ENCODE measurements around the gene CASK. TPM values are rescaled to one million over a fixed set of nuclear protein-coding genes. Genes with fewer than 3 reads are reported as not detected.
A peak's percentile ranks its signal among the peaks of the same experiment; 100 is the strongest.

Gene CASK
- total and polyA plus RNA-seq, 9 of the 15 experiments (the other 6 are each of a cell fraction or from before 2014, with no cell fraction given): 1.3 to 7.4 (median 5.2) TPM

DNA sequence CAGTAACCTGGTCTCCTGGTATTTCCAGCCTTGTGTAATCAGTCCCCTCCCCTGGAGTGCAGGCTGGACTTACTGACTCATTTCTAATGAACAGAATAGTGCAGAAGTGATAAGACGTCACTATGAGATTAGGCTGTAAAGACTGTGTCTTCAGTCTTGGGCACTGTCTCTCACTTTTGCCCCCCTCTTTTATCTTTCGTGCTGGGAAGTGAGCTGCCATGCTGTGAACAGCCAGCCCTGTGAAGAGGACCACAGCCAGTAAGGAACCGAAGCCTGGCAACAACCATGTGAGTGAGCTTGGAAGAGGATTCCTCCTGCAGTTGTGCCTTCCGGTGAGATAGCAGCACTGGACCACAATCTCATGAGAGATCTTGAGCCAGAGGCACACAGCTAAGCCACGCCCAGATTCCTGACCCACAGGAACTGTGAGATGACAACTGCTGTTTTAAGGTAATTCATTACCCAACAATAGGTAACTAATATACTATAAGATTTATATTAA is 302.1 kb downstream of the CASK start (continued):
- TF ChIP-seq NFYB (IDR thresholded peaks at IDR 0.05; ENCODE audit: extremely low read depth, insufficient read length): no peak
- no peak for TF ChIP-seq ELF4 (CRISPR knock-in tag; IDR thresholded peaks at IDR 0.05)
- TF ChIP-seq, protein P1, sequence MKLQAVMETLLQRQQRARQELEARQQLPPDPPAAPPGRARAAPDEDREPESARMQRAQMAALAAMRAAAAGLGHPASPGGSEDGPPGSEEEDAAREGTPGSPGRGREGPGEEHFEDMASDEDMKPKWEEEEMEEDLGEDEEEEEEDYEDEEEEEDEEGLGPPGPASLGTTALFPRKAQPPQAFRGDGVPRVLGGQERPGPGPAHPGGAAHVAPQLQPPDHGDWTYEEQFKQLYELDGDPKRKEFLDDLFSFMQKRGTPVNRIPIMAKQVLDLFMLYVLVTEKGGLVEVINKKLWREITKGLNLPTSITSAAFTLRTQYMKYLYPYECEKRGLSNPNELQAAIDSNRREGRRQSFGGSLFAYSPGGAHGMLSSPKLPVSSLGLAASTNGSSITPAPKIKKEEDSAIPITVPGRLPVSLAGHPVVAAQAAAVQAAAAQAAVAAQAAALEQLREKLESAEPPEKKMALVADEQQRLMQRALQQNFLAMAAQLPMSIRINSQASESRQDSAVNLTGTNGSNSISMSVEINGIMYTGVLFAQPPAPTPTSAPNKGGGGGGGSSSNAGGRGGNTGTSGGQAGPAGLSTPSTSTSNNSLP (IDR thresholded peaks at IDR 0.05; ENCODE audit: borderline replicate concordance, low read depth, low read length): 0 out of 2 replicates have a peak, but pooled peaks have one; percentile 35
- TF ChIP-seq ETS2 (tag; IDR thresholded peaks at IDR 0.05; ENCODE audit: borderline replicate concordance, poor library complexity, severe bottlenecking): no peak
- peak; percentile 58; the same call in 1 of the 2 replicates for TF ChIP-seq RNF2 (IDR thresholded peaks at IDR 0.05)
- no peak for TF ChIP-seq CHD4 (IDR thresholded peaks at IDR 0.05; ENCODE audit: insufficient read depth, insufficient replicate concordance, low read depth, low read length, poor library complexity, severe bottlenecking)
- 0 out of 2 replicates have a peak, but pooled peaks have one; percentile 5 for TF ChIP-seq NCOR1 (IDR thresholded peaks at IDR 0.05)
- peak; percentile 24; the same call in 1 of the 2 replicates for TF ChIP-seq CBFA2T3 (IDR thresholded peaks at IDR 0.05)
- TF ChIP-seq SMARCA4 (IDR thresholded peaks at IDR 0.05): peak; percentile 66; the same call in 1 of the 2 replicates
- no peak for TF ChIP-seq CREB1 (IDR thresholded peaks at IDR 0.05)
- TF ChIP-seq CREB1 (CRISPR knock-in tag; IDR thresholded peaks at IDR 0.05): peak; percentile 21; the same call in 1 of the 2 replicates
- TF ChIP-seq ARID1B (IDR thresholded peaks at IDR 0.05): peak; percentile 76
- peak; percentile 43 for TF ChIP-seq MEIS2 (IDR thresholded peaks at IDR 0.05; ENCODE audit: partially characterized antibody)
- 0 out of 2 replicates have a peak, but pooled peaks have one; percentile 42 for TF ChIP-seq ATF7 (IDR thresholded peaks at IDR 0.05)
- TF ChIP-seq, protein P2, sequence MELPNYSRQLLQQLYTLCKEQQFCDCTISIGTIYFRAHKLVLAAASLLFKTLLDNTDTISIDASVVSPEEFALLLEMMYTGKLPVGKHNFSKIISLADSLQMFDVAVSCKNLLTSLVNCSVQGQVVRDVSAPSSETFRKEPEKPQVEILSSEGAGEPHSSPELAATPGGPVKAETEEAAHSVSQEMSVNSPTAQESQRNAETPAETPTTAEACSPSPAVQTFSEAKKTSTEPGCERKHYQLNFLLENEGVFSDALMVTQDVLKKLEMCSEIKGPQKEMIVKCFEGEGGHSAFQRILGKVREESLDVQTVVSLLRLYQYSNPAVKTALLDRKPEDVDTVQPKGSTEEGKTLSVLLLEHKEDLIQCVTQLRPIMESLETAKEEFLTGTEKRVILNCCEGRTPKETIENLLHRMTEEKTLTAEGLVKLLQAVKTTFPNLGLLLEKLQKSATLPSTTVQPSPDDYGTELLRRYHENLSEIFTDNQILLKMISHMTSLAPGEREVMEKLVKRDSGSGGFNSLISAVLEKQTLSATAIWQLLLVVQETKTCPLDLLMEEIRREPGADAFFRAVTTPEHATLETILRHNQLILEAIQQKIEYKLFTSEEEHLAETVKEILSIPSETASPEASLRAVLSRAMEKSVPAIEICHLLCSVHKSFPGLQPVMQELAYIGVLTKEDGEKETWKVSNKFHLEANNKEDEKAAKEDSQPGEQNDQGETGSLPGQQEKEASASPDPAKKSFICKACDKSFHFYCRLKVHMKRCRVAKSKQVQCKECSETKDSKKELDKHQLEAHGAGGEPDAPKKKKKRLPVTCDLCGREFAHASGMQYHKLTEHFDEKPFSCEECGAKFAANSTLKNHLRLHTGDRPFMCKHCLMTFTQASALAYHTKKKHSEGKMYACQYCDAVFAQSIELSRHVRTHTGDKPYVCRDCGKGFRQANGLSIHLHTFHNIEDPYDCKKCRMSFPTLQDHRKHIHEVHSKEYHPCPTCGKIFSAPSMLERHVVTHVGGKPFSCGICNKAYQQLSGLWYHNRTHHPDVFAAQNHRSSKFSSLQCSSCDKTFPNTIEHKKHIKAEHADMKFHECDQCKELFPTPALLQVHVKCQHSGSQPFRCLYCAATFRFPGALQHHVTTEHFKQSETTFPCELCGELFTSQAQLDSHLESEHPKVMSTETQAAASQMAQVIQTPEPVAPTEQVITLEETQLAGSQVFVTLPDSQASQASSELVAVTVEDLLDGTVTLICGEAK (IDR thresholded peaks at IDR 0.05): 0 out of 2 replicates have a peak, but pooled peaks have one; percentile 35
- TF ChIP-seq, protein P2 (CRISPR knock-in tag; IDR thresholded peaks at IDR 0.05): no peak
- TF ChIP-seq, protein P3, sequence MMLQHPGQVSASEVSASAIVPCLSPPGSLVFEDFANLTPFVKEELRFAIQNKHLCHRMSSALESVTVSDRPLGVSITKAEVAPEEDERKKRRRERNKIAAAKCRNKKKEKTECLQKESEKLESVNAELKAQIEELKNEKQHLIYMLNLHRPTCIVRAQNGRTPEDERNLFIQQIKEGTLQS (IDR thresholded peaks at IDR 0.05): peak; percentile 25; the same call in 1 of the 2 replicates
- TF ChIP-seq, protein P3 (CRISPR knock-in tag; conservative IDR thresholded peaks at IDR 0.05): no peak
